DND-41 (cell line): ENCODE measurements around the gene SDK2.

Experiments used
- ATAC-seq: fragments of 200-7000 bp; cut with Tn5 transposase; 3 replicates; pipeline ENCODE4 v1.9.1; 2021; ENCODE audit warnings: low read depth; ENCODE audit not compliant: insufficient read depth
- DNase-seq: peaks from one replicate; pipeline ENCODE4 v3.0.0-alpha.2; 2020
- H2AFZ ChIP-seq: 2 replicates; pipeline ENCODE4 v1.6.0; 2012; ENCODE audit warnings: low read depth, low read length
- H3K27ac ChIP-seq: 2 replicates; pipeline ENCODE4 v1.5.1; 2012; ENCODE audit warnings: low read length, inconsistent platforms
- H3K27me3 ChIP-seq: fragments of 200-600 bp; sonication (generic); 2 replicates; pipeline ENCODE4 v1.6.0; 2012; ENCODE audit warnings: low read length, mild to moderate bottlenecking, inconsistent platforms; ENCODE audit not compliant: insufficient read depth, poor library complexity
- H3K36me3 ChIP-seq: 2 replicates; pipeline ENCODE4 v1.5.1; 2012; ENCODE audit warnings: low read length, inconsistent platforms; ENCODE audit not compliant: insufficient read depth
- H3K4me1 ChIP-seq: 2 replicates; pipeline ENCODE4 v1.5.1; 2012; ENCODE audit warnings: mild to moderate bottlenecking, low read length; ENCODE audit not compliant: insufficient read depth
- H3K4me2 ChIP-seq: 2 replicates; pipeline ENCODE4 v1.6.0; 2012; ENCODE audit warnings: mild to moderate bottlenecking, moderate library complexity, low read length, inconsistent platforms; ENCODE audit not compliant: insufficient read depth
- H3K4me3 ChIP-seq, 2 experiments: fragments of 200-600 bp in 1 of 2; shearing (Covaris generic) in 1 of 2; 2 replicates each; pipeline ENCODE4 v1.5.1; 2012 to 2016; ENCODE audit warnings: inconsistent platforms in 2 of 2, low read length in 2 of 2, mild to moderate bottlenecking in 2 of 2, low read depth in 1 of 2, moderate library complexity in 1 of 2
- H3K79me2 ChIP-seq: 2 replicates; pipeline ENCODE4 v1.6.0; 2012; ENCODE audit warnings: low read length, inconsistent platforms; ENCODE audit not compliant: insufficient read depth
- H3K9ac ChIP-seq: 2 replicates; pipeline ENCODE4 v1.6.0; 2012; ENCODE audit warnings: low read depth, mild to moderate bottlenecking, inconsistent platforms, low read length, moderate library complexity
- H3K9me3 ChIP-seq: 2 replicates; pipeline ENCODE4 v1.5.1; 2012; ENCODE audit warnings: low read length, moderate library complexity, mild to moderate bottlenecking, inconsistent platforms; ENCODE audit not compliant: insufficient read depth, severe bottlenecking
- H4K20me1 ChIP-seq: 2 replicates; pipeline ENCODE4 v1.6.0; 2012; ENCODE audit warnings: low read length; ENCODE audit not compliant: insufficient read depth
- EZH2 ChIP-seq: IDR thresholded peaks from 3 replicates; pipeline ENCODE4 v1.6.1; 2012; ENCODE audit warnings: borderline replicate concordance, low read depth, mild to moderate bottlenecking, moderate library complexity, low read length, inconsistent platforms; ENCODE audit not compliant: severe bottlenecking
- TF ChIP-seq, protein P1 (sequence below): IDR thresholded peaks from 2 replicates; pipeline ENCODE4 v1.5.1; 2012; ENCODE audit warnings: borderline replicate concordance, low read length, moderate library complexity, mild to moderate bottlenecking; ENCODE audit not compliant: poor library complexity, severe bottlenecking; ENCODE audit errors: extremely low read depth

The SDK2 gene

DNA sequence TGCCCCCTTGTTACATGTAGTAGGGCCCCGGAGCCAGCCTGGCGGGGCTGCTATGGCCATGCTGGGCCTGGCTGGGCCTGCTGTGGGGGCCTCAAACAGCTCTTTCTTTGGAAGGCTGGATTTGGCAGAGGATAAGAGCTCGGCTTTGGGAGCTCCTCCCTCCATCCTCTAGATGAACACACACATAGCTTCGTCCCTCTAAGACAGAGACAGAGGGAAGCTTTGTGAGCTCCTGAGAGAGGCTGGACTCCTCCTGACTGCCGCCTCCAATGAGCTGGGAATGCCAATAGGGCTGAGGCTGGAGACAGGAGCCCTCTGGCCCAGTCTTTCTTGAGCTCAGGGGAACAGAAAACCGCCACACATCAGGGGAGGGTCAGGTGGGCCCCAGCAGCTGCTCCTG, 295.1 kb downstream of the SDK2 start:
- Histone ChIP-seq H3K27me3 (no peaks in the 10 kb centered on the region), H3K9ac (no peak overlapping the region), H3K27ac (no peak overlapping the region), H3K4me1 (no peaks in the 10 kb centered on the region), H3K4me2 (no peak overlapping the region), H4K20me1 (no peaks in the 10 kb centered on the region), H3K4me3 (no peak overlapping the region), H3K79me2 (no peaks in the 10 kb centered on the region), H3K36me3 (no peaks in the 10 kb centered on the region), H2AFZ (no peak overlapping the region), H3K9me3 (no peaks in the 10 kb centered on the region)
- ATAC-seq, result no peak
- TF ChIP-seq, protein P1, sequence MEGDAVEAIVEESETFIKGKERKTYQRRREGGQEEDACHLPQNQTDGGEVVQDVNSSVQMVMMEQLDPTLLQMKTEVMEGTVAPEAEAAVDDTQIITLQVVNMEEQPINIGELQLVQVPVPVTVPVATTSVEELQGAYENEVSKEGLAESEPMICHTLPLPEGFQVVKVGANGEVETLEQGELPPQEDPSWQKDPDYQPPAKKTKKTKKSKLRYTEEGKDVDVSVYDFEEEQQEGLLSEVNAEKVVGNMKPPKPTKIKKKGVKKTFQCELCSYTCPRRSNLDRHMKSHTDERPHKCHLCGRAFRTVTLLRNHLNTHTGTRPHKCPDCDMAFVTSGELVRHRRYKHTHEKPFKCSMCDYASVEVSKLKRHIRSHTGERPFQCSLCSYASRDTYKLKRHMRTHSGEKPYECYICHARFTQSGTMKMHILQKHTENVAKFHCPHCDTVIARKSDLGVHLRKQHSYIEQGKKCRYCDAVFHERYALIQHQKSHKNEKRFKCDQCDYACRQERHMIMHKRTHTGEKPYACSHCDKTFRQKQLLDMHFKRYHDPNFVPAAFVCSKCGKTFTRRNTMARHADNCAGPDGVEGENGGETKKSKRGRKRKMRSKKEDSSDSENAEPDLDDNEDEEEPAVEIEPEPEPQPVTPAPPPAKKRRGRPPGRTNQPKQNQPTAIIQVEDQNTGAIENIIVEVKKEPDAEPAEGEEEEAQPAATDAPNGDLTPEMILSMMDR, result no peak
- no peak for TF ChIP-seq EZH2
- no peak for DNase-seq

DNA sequence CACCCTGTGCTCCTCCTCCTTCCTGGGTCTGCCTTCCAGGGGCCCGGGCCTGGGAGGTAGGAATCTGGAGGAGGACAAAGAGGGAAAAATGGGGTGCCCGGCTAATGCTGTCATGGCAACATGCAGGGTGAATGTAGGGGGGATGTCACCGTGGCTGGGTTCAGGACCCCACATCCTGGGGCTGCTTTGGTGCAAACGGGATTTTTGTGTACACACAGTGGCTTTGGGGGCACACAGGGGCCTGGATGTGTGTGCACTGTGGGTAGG, 295.5 kb downstream of the SDK2 start:
- no peaks in the 10 kb centered on the region for H4K20me1 ChIP-seq
- H3K36me3 ChIP-seq, result no peaks in the 10 kb centered on the region
- no peak overlapping the region for H3K4me3 ChIP-seq
- TF ChIP-seq, protein P1, result no peak
- no peak for TF ChIP-seq EZH2
- no peak for ATAC-seq
- H3K4me2 ChIP-seq, result no peak overlapping the region
- no peaks in the 10 kb centered on the region for H3K9me3 ChIP-seq
- H3K4me1 ChIP-seq, result no peaks in the 10 kb centered on the region
- H2AFZ ChIP-seq, result no peak overlapping the region
- H3K27me3 ChIP-seq, result no peaks in the 10 kb centered on the region
- no peak overlapping the region for H3K9ac ChIP-seq
- no peak overlapping the region for H3K27ac ChIP-seq
- no peaks in the 10 kb centered on the region for H3K79me2 ChIP-seq
- DNase-seq, result no peak

GRCh38 chr17:73348018-73348828, 296.0 kb downstream of the SDK2 start:
- ATAC-seq (no peak), DNase-seq (no peak)
- no peaks in the 10 kb centered on the region for H3K27me3 ChIP-seq
- no peak overlapping the region for H3K9ac ChIP-seq
- no peak overlapping the region for H3K27ac ChIP-seq
- H3K9me3 ChIP-seq, result no peaks in the 10 kb centered on the region
- no peaks in the 10 kb centered on the region for H4K20me1 ChIP-seq
- H3K4me3 ChIP-seq, result no peak overlapping the region
- no peak overlapping the region for H2AFZ ChIP-seq
- no peak overlapping the region for H3K4me2 ChIP-seq
- no peaks in the 10 kb centered on the region for H3K79me2 ChIP-seq
- H3K4me1 ChIP-seq, result no peaks in the 10 kb centered on the region
- no peaks in the 10 kb centered on the region for H3K36me3 ChIP-seq
- no peak for TF ChIP-seq EZH2
- TF ChIP-seq, protein P1, result no peak

- H2AFZ ChIP-seq, result no peak overlapping the region
- no peaks in the 10 kb centered on the region for H3K27me3 ChIP-seq
- DNase-seq (no peak), ATAC-seq (no peak)
- H3K79me2 ChIP-seq, result no peaks in the 10 kb centered on the region
- TF ChIP-seq, protein P1, result no peak
- no peak for TF ChIP-seq EZH2
- no peak overlapping the region for H3K4me2 ChIP-seq
- no peaks in the 10 kb centered on the region for H3K36me3 ChIP-seq
- H3K4me3 ChIP-seq, result no peak overlapping the region
- H3K9me3 ChIP-seq, result no peaks in the 10 kb centered on the region
- H3K4me1 ChIP-seq, result no peaks in the 10 kb centered on the region
- H3K27ac ChIP-seq, result no peak overlapping the region
- no peak overlapping the region for H3K9ac ChIP-seq
- H4K20me1 ChIP-seq, result no peaks in the 10 kb centered on the region
These were observed 296.9 kb downstream of the SDK2 start for GRCh38 chr17:73347351-73347750.
